ENCODE results near the gene REEP3. TPM values are rescaled to one million over a fixed set of nuclear protein-coding genes. Genes with fewer than 3 reads are reported as not detected.

REEP3 gene
- total RNA-seq, 3 donors from 2014 or later (not counting 1 experiment from before 2014, with no cell fraction given) = 4.6 to 10.2 (median 8.3) TPM

Other genes starting within 250 kb of the REEP3 start
- gene JMJD1C, start 55.4 kb upstream of the REEP3 start, total RNA-seq = 100 to 1,000 TPM; 125 to 208 (median 156) TPM